Activated T-cell treated with anti-CD3 and anti-CD28 coated beads for 48 hours (primary cell): Measurements from ENCODE around the gene KRT2.

Source experiments
- DNase-seq: peaks from one replicate; pipeline ENCODE4 v3.0.0-alpha.2; 2020; ENCODE audit warnings: low read depth

KRT2 gene

DNA sequence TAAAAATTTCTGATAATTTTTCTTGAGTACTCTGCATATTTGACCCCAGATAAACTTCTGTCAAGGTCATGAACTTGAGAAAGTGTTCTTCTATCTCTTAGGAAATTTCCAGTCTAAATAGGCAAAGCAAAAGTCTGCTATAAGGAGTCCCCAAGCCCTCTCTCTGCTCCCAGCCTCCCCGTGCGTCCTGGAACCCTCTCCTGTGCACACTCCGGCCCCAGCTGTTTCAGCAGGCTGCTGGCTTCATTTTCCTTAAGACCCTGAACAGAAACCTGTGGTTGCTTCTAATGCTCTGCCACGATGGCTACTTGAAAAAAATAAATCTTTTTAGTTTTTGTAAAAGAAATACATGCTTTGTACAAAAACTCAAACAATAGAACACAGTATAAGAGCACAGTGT lies 14.7 kb downstream of the KRT2 start:
- no peak for DNase-seq

DNA sequence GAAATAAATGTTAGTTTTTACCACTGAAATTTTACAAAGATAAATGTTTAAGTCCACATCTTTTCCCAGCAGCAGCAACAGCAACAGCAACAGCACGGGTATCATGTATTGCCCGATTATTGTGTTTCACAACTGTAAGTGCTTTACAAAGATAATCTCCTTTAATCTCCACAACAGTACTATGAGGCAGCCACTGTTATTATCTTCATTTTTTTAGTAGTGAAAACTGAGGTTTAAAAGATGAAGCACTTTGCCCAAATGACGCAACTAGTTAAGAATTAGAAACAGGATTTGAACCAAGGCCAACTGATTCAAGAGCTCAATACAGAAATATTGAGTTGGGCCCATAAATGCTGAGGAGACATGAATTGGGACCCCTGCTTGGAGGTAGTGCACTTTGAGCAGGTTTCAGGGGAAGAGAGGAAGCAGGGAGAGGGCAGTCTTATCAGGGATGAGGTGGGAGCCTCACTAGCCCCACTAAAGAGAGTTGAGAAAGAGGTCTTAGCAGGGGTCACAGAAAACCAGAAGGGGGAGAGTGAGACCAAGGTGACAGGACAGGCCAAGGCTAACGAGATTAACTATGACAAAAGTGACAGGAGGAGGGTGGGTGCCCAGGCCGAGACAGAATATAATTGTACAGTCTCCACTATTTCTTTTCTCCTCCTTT lies 15.3 kb downstream of the KRT2 start:
- no peak for DNase-seq

DNA sequence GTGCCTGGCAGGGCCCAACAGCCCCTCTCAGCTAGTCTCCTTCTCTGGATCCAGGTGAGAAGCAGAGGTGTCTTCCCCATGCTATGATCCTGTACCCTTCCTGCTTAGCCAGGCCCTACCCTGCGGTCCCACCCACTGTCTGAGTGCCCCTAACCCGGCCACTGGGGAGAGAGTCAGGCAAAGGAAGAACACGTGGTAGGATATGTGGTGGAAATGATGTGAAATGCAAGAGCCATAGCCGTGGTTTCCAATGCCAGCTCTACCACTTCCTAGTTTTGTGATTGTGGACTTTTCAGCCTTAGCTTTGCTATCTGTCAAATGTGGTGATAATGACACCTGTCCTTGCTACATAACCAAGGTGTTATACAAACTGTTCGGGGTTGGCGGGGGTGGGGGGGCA lies 15.8 kb downstream of the KRT2 start:
- no peak for DNase-seq

- no peak for DNase-seq
Observed at GRCh38 chr12:52634266-52635056, 17.6 kb downstream of the KRT2 start.

GRCh38 chr12:52633383-52633782 lies 18.6 kb downstream of the KRT2 start:
- no peak for DNase-seq

GRCh38 chr12:52632656-52633055 lies 19.4 kb downstream of the KRT2 start:
- DNase-seq: no peak

DNA sequence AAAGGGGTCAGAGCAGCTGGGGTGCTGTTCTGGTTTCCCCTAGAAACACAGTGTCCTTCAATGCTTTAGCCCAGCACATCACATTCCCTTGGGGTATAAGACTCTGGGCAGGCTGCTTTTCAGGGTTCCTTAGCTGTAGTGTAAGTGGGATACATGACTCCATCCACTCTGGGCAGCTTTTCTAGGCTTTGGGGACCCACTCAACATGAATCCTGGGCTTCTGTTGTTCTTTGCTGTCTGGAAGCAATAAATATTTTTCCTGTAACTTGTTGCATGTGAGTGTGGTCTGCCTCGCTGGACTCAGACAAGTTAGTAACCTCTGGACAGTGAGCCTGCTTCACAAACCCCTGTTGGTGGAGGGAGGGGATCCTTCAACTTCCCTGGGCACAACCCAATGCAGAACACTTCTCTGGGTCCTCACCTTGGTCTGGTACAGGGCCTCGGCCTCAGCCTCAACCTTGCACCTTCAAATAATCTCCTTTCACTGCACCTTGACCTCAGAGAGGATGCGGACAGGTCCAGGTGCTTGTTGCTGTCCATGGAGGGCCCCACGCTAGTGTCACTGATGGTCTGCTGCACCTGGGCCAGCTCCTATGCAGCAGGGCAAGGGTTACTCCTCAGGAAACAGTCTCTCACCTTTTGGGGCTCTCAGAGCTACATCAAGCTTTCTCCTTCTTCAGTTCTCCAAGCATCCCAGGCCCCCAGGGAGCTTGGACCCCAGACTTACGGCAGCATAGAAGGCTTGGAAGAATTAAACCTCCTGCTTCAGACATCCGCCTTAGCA lies 20.1 kb downstream of the KRT2 start:
- no peak for DNase-seq

DNA sequence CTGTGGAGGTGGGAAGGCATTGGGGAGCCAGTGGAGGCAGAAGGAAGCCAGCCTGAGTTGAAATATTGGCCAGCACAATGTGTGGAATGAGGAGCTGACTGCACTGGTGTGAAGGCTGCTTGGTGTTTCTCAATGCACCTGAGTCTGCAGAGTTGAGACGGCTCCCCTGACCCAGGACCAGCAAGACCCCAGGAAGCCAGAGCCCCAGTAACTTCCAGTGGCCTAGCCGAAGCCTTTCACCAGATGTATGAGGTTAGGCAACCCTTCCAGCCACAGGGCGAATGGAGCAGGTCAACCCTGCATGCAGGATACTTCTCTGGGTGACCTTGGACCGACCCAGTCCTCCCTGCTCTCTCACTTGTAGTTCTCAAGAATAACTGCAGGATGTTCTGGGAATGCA lies 20.7 kb downstream of the KRT2 start:
- DNase-seq: no peak

GRCh38 chr12:52630599-52631200 lies 21.3 kb downstream of the KRT2 start:
- DNase-seq: no peak

DNA sequence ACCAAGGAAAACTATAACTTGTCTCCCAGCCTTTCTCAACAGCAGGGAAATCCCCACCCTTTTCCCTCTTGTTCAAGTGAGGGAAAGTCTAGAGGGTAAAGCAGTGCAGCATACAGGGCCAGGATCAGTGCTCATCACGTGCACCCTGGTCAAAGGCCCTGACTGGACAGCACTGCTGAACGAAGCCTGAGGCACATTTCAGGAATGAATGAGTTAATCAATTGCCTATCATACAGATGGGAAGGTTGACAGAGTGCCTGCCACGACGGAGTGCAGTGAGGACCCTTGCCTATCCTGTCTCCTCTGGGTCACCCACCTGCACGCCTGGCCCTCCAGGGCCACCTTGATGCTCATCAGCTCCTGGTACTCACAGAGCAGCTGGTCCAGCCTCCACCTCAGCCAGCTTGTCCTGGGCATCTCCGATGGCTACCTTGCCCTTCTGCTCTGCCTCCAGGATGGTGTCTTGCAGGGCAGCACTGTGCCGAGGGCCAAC lies 22.0 kb downstream of the KRT2 start:
- DNase-seq: no peak

DNA sequence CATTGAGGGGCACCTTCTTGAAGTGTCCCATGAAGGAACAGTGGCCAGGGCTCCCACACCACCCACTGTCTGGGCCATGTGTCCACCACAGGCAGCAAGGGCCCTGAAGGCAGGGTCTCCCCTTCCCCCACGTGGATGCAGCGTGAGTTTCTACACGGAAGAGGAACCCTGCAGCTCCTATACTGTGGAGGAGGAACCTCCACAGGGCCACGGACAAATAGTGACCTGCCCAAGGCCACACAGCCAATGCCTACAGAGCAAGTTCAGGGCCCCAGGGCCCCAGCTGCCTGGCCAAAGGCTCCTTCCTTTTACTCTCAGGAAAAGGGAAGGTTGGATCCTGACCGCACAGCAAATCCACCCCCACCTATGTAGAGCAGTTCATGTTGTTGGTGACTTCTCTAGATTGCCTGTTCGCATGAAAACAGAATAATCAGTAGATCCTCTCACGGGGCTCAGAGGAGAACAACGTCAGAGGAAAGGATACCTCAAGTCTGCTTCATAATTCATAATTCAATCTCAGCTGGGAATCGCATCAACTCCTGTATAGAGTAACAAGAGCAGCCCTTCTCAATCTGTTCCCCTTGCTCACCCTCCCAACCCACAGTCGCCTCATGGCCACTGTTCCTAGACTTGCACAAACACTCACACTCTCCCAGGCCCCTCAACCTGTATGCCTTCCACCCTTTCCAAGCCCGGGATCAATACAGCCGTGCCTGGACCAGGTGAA lies 22.6 kb downstream of the KRT2 start:
- no peak for DNase-seq

- DNase-seq: no peak
Observed at GRCh38 chr12:52628841-52629240, 23.2 kb downstream of the KRT2 start.

GRCh38 chr12:52628111-52628507 lies 23.9 kb downstream of the KRT2 start:
- DNase-seq: no peak

DNA sequence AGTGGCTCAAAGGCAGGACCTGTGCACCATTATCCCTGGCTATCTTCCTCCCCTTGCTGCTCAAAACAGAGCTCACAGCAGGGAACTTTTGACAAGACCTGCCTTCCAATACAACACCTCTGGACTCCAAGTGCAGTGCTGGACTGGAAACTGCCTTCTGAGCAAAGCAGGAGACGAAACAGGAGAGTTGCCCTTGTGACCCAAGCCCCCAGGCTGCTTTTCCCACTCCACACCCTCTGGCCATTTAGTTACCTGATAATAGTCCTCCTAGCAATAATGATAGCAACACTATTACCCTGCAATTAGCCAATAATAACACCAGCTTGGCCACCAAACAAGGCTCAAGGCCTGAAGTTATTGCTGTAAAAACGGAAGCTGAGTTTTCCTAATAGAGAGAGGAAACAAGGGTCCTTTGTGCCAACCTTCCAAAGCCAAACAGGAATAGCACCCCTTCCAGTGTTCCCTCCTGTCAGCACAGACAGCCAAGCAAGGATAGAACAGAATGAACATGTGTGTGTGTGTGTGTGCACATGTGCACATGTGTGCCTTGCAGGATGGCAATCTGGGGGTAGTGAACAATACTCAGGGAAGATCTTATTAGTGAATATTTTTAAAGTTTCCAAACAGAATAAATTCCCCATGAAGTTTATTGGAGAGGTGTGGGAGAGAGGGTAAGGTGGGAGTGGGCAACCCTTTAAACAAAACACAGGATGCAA lies 24.5 kb downstream of the KRT2 start:
- DNase-seq: no peak

DNA sequence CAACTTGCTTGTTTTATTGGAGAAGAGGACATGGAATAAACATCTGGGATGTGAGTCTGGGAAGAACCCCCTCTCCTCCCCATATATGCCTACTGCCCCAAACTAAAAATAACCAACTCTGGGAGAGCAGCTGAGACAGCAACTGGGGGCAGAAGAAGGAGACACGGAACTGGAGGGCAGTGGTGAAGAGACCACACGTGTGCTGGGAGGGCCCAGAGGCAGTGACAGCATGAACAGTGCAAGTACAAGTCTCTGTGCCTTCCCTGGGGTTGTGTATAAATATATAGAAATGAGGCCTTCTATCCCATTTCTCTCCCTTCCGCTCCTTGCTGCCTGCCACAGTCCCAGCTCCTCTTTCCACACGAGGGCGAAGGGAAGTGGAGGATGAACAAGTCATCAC lies 29.7 kb downstream of the KRT2 start:
- no peak for DNase-seq

DNA sequence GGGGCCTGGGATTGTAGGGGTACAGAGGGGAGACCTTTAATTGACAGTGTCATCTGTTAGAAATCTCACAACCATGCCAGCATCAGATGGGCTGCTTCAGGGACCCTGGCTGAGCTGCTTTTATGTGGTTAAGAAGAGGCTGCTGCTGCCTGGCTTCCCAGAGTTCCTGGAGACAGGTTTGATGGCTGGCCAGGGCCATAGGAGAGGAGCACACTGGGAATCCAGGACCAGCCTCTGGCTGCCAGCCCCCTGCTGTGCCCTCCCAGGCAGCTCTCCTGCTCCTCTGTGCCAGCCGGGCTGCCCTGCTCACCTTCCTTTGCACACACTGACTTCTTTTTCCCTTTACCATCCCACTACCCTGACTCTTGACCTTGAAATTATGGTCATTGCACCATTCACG lies 33.1 kb downstream of the KRT2 start:
- DNase-seq: no peak

- no peak for DNase-seq
Observed at GRCh38 chr12:52618216-52618615, 33.8 kb downstream of the KRT2 start, which contains the start of gene KRT73. TSS of gene KRT73 (minus strand) at chr12:52618559. CDS start at chr12:52618524, 35 bp downstream.

GRCh38 chr12:52617403-52617785 lies 34.6 kb downstream of the KRT2 start:
- DNase-seq: no peak

DNA sequence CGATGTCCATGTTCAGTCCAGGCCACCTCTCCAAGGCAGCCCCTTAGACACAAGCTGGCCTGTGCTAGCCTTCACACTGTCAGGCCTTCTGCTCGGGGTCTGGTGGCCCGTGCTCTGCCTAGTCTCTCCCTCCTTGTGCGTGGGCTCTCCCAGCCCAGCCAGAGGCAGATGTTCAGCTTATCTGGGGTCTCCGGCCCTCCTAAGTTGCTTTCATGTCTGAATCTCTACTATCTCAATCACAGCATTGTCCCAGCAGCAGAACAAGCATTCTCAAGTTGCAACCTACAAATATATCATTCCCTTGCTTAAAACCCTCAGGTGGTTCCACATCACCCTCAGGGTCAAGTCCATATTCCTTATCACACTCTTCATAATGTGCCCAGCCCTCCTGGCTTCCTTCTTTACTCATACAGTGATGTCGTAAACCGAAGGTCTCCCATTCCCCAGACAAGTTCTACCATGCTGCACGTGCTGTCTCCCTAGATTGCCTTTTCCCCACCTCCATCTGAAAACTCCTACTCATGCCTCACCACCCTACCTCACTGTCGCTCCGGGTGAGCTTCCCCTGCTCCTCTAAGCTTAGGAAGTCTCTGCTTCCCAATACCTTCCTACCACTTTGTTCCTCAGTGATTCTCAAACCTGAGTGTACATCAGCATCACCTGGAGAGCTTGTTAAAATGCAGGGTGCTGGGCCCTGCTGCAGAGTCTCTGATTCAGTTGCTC lies 35.2 kb downstream of the KRT2 start:
- no peak for DNase-seq

DNA sequence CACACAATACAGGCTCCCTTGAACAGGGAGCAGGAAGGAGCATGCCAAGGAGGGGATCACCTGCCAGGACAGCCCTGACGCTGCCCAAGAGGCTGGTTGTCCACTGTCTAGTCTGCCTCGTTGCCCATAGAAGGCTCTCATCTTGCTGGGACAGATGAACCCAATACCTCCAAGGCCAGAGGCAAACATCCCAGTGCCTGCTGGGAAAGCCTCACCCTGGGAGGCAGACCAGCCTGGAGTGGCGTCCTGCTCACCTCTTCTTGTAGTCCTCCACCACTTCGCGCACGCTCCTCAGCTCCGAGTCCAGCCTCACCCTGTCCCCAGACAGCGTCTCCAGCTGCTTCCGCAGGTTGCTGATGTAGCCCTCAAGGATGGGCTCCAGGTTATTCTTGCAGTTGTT lies 36.1 kb downstream of the KRT2 start:
- no peak for DNase-seq
